Naive thymus-derived CD8-positive, alpha-beta T cell (primary cell): ENCODE data around the gene LBH. TPM values are rescaled to one million over a fixed set of nuclear protein-coding genes. Genes with fewer than 3 reads are reported as not detected.
"Not testable (repeated sequence)": the region's sequence is repeated elsewhere in the genome, so short reads cannot be mapped to it uniquely, and the experiment has no call there.

Experiments
- ATAC-seq, 2 donors: fragments of 150-1000 bp; cut with Tn5 transposase in 1 of 2; sonication (Bioruptor Pico), chemical (Tn5 transposase) in 1 of 2; 1 replicate in 1 of 2; 2 replicates in 1 of 2; pipeline ENCODE4 v1.10.0; 2021; ENCODE audit warnings: mild to moderate bottlenecking in 2 of 2, moderate library complexity in 2 of 2
- POLR2A ChIA-PET: fragments of 350-600 bp; sonication (Branson Sonifier 250); formaldehyde crosslinking; loops from one replicate; lab custom pipeline; 2021; ENCODE audit warnings: antibody characterized with exemption; lab: Charles Lee
- DNase-seq, 10 donors: peaks; one replicate each; pipeline versions ENCODE4 v3.0.0 to v3.0.0-alpha.2; 2020 to 2022
- H3K27ac Mint-ChIP-seq, 10 donors: one replicate each; pipeline ENCODE4 v1.8.0; 2020 to 2022; ENCODE audit warnings: mild to moderate bottlenecking in 10 of 10, mixed read lengths in 10 of 10, moderate library complexity in 4 of 10, inconsistent platforms in 1 of 10
- H3K27me3 Mint-ChIP-seq, 5 donors: one replicate each; pipeline ENCODE4 v1.8.0; 2021 to 2022; ENCODE audit warnings: mixed read lengths in 5 of 5
- H3K36me3 Mint-ChIP-seq, 3 donors: one replicate each; pipeline ENCODE4 v1.8.0; 2020 to 2022; ENCODE audit warnings: mixed read lengths in 3 of 3, mild to moderate bottlenecking in 2 of 3, inconsistent platforms in 1 of 3
- H3K4me1 Mint-ChIP-seq, 4 donors: one replicate each; pipeline ENCODE4 v1.8.0; 2021 to 2022; ENCODE audit warnings: mixed read lengths in 4 of 4
- H3K4me3 Mint-ChIP-seq, 10 donors: one replicate each; pipeline ENCODE4 v1.8.0; 2020 to 2022; ENCODE audit warnings: mild to moderate bottlenecking in 10 of 10, mixed read lengths in 10 of 10, moderate library complexity in 6 of 10, inconsistent platforms in 1 of 10
- H3K9me3 Mint-ChIP-seq, 9 donors: one replicate each; pipeline ENCODE4 v1.8.0; 2020 to 2022; ENCODE audit warnings: mixed read lengths in 9 of 9, mild to moderate bottlenecking in 3 of 9, inconsistent platforms in 1 of 9, moderate library complexity in 1 of 9
- polyA plus RNA-seq, 3 donors: library from polyadenylated mRNA; unstranded; fragments of 300-500 nt; fragmentation: Illumina TruSeq; gene quantifications; one replicate each; pipeline ENCODE4 v1.2.3, GENCODE V29; 2021
- total RNA-seq, 8 experiments: library from RNA in 2 of 8; stranded (reverse) in 2 of 8; gene quantifications; one replicate each; pipeline ENCODE4 v1.2.3 and lab custom pipeline; 2021 to 2026

LBH gene
- total and polyA plus RNA-seq, 5 experiments from 2014 or later = 243 to 573 (median 356) TPM

DNA sequence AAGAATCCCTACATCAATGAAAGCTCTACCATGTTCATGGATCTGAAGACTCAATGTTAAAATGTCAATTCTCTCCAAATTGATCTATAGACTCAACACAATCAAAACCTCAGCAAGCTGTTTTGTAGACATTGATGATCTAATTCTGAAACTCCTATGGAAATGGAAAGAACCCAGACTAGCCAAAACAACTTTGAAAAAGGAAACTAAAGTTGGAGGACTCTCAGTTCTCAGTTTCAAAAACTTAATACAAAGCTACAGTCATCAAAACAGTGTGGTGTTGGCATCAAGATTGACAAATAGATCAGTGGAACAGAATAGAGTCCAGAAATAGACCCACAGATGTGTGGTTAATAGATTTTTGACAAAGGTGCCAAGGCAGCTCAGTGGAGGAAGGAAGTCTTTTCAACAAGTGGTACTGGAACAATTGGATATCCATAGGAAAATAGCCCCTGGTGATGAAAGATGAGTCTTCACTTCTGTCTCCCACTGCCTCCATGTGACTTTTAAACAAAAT is 30.4 kb downstream of the LBH start:
- DNase-seq (no peak), ATAC-seq (no peak)
- peak overlapping the region in 5 of 10 donors; percentile 20 to 41 (median 31) for H3K4me3 Mint-ChIP-seq
- no peaks in the 10 kb centered on the region for H3K27me3 Mint-ChIP-seq
- H3K9me3 Mint-ChIP-seq = peaks cover 0 to 6% (median 0%) of the 10 kb centered on the region in 9 donors
- H3K27ac Mint-ChIP-seq = peak overlapping the region; percentile 69 to 98 (median 96)
- peaks cover 4 to 48% (median 34%) of the 10 kb centered on the region in 3 donors for H3K36me3 Mint-ChIP-seq
- peaks cover 49 to 97% (median 93%) of the 10 kb centered on the region in 4 donors for H3K4me1 Mint-ChIP-seq
- POLR2A ChIA-PET = interaction anchor here (0.7 to 33.2 kb wide), 15 partner anchors 9 to 1251 kb away, joined by 3 to 697 read pairs (median 4); partner anchors contain the start of genes LBH and LCLAT1

DNA sequence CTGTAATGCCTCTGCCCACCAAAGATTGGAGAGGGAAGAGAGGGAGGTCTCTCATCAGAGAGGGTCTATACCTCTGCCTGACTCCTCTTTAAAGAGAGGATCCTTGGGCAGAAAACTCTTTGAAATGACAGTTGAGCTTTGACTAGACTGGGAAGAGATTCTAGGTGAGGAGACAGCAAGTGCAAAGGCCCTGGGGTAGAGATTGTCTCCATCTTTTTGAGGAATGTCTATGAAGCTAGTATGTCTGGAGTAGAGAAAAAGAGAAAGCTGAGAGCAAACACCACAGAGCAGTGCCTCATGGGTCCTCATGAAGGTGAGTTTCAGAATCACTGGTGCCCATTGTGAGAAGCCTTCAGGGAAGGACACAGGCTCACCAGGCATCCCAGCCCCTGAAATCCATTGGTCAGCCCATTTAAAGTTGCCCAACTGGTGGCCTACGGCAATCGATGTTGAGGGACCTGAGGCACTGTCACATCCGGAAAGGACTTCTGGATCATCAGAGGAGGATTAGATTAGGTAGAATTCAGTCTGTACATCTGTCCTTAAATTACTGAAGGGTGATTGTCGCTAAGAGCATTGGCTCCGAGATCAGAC is 31.5 kb downstream of the LBH start:
- Mint-ChIP-seq H3K27me3 (no peaks in the 10 kb centered on the region), H3K4me1 (peaks cover 48 to 97% (median 93%) of the 10 kb centered on the region in 4 donors), H3K36me3 (peaks cover 4 to 38% (median 31%) of the 10 kb centered on the region in 3 donors), H3K27ac (peak overlapping the region; percentile 90 to 98 (median 92)), H3K4me3 (peak overlapping the region in 4 of 10 donors; percentile 19 to 48 (median 28)), H3K9me3 (peaks cover 0 to 6% (median 0%) of the 10 kb centered on the region in 9 donors)
- POLR2A ChIA-PET = interaction anchor here (0.7 to 33.2 kb wide), 6 partner anchors 11 to 185 kb away, joined by 3 to 697 read pairs (median 6); partner anchors contain the start of genes LBH and LCLAT1
- ATAC-seq (no peak), DNase-seq (no peak)

DNA sequence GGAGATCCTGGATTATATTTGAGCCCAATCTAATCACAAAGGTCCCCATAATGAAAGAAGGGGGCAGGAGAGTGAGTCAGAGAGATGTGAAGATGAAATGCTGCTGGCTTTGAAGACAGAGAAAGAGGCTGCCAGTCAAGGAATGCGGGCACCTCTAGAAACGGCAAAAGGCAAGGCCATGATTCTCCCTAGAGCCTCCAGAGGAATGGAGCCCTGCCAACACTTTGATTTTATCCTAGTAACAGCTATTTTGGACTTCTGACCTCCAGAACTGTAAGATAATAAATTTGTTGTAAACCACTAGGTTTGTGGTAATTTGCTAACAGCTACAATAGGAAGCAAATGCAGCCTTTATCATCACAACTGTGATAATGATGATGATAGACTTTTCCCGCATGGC is 32.9 kb downstream of the LBH start:
- Mint-ChIP-seq H3K27me3 (no peaks in the 10 kb centered on the region), H3K4me3 (peak overlapping the region in 7 of 10 donors; percentile 2 to 56 (median 15)), H3K36me3 (peaks cover 3 to 25% (median 24%) of the 10 kb centered on the region in 3 donors), H3K4me1 (peaks cover 45 to 98% (median 92%) of the 10 kb centered on the region in 4 donors), H3K27ac (peak overlapping the region; percentile 10 to 99 (median 90)), H3K9me3 (peaks cover 0 to 6% (median 0%) of the 10 kb centered on the region in 9 donors)
- DNase-seq (no peak), ATAC-seq (no peak)
- POLR2A ChIA-PET = interaction anchor here (0.7 to 33.2 kb wide), 6 partner anchors 20 to 176 kb away, joined by 3 to 697 read pairs (median 4); partner anchors contain the start of gene LBH

DNA sequence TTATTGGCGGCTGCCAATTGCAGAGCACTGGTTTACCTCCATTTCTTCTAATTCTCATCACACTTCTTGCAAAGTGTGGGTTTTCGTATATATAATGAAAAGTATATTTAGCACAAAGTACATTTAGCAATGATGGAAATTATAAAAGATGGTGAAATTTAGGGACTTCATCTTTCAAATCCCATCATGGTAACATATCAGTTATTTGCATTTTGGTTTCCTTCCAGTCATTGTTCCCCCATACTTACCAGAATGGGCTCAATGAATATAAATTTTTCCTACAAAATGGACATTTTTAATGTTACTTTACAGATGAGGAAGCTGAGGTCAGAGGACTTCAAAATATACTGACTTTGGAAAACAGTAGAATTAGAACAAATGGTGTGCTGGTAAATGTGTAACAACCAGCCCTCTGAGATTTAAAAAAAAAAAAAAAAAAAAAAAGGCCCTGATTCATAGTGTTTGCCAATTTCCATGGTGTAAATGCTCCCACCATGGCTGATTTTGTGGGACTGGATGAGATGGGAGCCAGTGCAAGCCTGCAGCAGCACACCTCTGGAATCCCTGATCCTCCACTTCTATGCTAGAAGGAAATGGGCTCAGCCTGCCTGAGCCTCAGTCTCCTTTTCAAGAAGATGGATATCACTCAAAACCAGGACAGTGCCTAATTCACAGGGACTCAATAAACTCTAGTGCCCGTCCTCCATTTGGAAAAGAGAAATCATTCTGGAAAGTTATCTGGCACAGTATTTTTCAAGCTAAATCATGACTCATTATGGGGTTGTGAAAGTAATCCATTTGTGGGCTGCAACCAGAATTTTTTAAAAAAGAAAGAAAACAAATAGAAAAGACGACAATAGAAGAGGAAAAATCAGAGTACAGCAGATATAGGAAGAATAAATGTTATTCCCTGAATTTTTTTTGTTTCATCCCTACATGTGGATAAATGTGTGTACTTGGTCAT is 34.0 kb downstream of the LBH start:
- Mint-ChIP-seq H3K36me3 (peaks cover 0 to 15% (median 13%) of the 10 kb centered on the region in 3 donors), H3K27ac (peak overlapping the region; percentile 90 to 99 (median 98)), H3K9me3 (peaks cover 0 to 6% (median 0%) of the 10 kb centered on the region in 9 donors), H3K4me1 (peaks cover 38 to 96% (median 90%) of the 10 kb centered on the region in 4 donors), H3K27me3 (no peaks in the 10 kb centered on the region), H3K4me3 (peak overlapping the region; percentile 64 to 90 (median 85))
- ATAC-seq (no peak), DNase-seq (no peak)
- POLR2A ChIA-PET = interaction anchor here (0.7 to 33.2 kb wide), 23 partner anchors 9 to 1151 kb away, joined by 3 to 697 read pairs (median 7); partner anchors contain the start of genes LBH and YPEL5

DNA sequence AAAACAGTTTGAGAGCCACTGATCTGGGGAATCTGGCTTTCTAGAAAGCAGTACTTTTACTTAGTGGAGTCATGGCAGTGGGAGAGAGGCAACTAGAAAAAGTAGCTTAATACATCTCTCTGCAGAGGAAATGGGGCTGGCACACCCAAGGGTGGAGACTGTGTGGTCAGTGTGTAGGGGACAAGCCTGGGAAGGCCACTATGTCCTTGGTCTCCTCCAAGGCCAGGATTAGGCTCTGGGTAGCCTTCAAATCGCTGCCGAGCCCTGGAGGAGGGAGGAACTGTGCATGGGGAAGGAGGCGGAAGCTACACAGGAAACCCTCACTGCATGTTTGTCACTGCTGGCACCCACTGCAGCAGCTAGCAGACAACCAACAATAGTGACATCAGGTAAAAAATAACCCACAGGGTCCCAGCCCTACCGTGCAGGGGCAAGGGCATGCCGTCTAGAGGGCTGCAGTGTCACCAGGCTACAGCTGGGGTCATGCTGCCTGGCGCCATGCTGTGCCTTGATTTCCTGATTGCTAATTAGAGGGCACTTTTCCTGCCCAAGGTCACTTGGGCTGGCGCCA is 34.8 kb downstream of the LBH start:
- peak overlapping the region; percentile 64 to 90 (median 85) for H3K4me3 Mint-ChIP-seq
- no peaks in the 10 kb centered on the region for H3K27me3 Mint-ChIP-seq
- POLR2A ChIA-PET = interaction anchor here (0.9 to 33.2 kb wide), 19 partner anchors 9 to 182 kb away, joined by 3 to 697 read pairs (median 8); partner anchors contain the start of genes LBH and YPEL5
- ATAC-seq = peak; percentile 88 to 97
- peaks cover 0 to 6% (median 0%) of the 10 kb centered on the region in 9 donors for H3K9me3 Mint-ChIP-seq
- peaks cover 0 to 7% (median 5%) of the 10 kb centered on the region in 3 donors for H3K36me3 Mint-ChIP-seq
- H3K27ac Mint-ChIP-seq = peak overlapping the region; percentile 90 to 99 (median 98)
- DNase-seq = peak; percentile 35 to 83 (median 68)
- peaks cover 37 to 96% (median 90%) of the 10 kb centered on the region in 4 donors for H3K4me1 Mint-ChIP-seq

DNA sequence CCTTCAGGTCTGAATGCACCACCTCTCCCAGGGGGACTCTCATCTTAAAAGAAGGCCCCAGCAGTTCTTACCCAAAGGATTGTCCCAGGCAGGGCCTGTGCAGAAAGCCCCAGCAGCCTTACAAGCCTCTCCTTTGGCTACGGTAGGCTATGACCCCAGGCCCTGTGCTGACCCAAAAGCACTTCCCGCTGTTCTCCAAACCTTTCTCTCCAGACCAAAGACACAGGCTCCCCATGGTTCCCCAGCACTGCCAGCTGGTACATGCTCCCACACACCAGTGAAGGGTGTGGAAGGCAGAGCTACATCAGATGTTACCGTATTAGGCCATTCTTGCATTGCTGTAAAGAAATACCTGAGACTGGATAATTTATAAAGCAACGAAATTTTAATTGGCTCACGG is 35.4 kb downstream of the LBH start:
- no peaks in the 10 kb centered on the region for H3K27me3 Mint-ChIP-seq
- H3K4me3 Mint-ChIP-seq = peak overlapping the region; percentile 57 to 90 (median 80)
- ATAC-seq (peak; percentile 14 to 23), DNase-seq (no peak)
- peaks cover 41 to 96% (median 91%) of the 10 kb centered on the region in 4 donors for H3K4me1 Mint-ChIP-seq
- peaks cover 0 to 6% (median 0%) of the 10 kb centered on the region in 9 donors for H3K9me3 Mint-ChIP-seq
- H3K36me3 Mint-ChIP-seq = peaks cover 0 to 4% (median 2%) of the 10 kb centered on the region in 3 donors
- POLR2A ChIA-PET = interaction anchor here (0.9 to 33.2 kb wide), 18 partner anchors 9 to 181 kb away, joined by 3 to 697 read pairs (median 8); partner anchors contain the start of genes LBH and YPEL5
- H3K27ac Mint-ChIP-seq = peak overlapping the region; percentile 90 to 99 (median 98)

DNA sequence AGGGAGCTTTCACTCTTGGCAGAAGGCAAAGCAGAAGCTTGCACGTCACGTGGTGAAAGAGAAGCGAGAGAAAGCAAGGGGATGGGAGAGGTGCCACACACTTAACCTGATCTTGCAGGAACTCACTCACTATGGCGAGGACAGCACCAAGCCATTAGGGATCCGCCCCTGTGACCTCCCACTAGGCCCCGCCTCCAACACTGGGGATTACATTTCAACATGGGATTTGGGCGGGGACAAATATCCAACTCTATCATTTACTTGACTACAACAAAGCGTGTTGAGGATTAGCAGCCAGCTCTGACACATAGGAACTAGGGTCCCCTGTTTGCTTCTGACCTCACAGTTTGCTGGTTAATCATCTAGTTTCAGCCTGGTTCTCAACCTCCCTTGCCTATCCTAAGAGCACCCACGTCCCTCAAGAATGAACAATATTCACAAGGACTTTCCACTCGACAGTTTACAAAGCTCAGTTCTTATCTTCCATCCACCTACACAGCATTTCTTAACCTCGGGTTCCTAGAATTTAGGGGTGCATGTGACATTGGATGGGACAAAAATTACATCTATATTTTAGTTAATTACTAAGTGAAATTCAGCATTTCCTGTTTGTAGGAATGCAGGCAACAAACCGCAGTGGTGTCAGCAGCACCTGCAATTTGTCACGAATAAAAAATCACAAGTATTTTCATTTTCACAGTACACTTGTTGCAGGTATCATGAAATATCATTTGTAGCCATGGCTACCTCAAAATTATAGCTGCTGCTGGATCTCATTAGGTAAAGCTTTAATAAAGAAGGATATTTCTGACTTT is 36.0 kb downstream of the LBH start:
- Mint-ChIP-seq H3K9me3 (peaks cover 0 to 3% (median 0%) of the 10 kb centered on the region in 9 donors), H3K36me3 (no peaks in the 10 kb centered on the region), H3K4me3 (peak overlapping the region; percentile 57 to 90 (median 80)), H3K4me1 (peaks cover 41 to 94% (median 85%) of the 10 kb centered on the region in 4 donors), H3K27me3 (no peaks in the 10 kb centered on the region), H3K27ac (peak overlapping the region; percentile 90 to 99 (median 98))
- no peak for DNase-seq
- no peak for ATAC-seq
- POLR2A ChIA-PET = interaction anchor here (0.7 to 33.2 kb wide), 13 partner anchors 9 to 121 kb away, joined by 3 to 697 read pairs (median 9); partner anchors contain the start of genes LBH and YPEL5

DNA sequence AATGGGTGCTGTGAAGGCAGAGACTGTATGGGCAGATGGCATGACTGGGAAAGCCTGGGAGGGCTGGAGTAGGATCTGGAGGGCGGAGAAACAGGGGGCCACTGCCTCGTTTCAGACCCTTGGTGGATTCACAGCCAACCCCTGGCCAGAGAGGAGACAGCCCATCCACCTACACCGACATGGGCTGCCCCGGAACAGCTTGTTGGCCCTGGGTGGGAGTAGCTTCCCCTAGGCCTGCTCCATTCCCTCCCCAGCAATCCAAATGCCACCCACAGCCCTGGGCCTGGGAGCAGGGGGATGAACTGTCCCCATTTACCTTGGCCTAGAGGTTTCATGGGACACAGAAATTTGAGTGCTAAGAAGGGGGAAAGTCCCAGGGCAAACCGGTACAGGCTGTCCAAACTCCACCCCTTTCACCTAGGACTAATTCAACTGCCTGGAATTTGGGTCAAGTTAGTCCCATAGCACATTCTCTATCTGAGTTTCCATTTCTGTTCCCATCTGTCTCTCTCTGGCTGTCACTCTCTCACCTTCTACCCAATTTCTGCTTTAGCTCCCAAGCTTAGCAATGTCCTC is 37.0 kb downstream of the LBH start:
- Mint-ChIP-seq H3K36me3 (no peaks in the 10 kb centered on the region), H3K27ac (peak overlapping the region in 9 of 10 donors; percentile 13 to 99 (median 97)), H3K27me3 (no peaks in the 10 kb centered on the region), H3K4me3 (peak overlapping the region in 3 of 10 donors; percentile 61 to 88 (median 88)), H3K4me1 (peaks cover 43 to 94% (median 76%) of the 10 kb centered on the region in 4 donors), H3K9me3 (peaks cover 0 to 2% (median 0%) of the 10 kb centered on the region in 9 donors)
- POLR2A ChIA-PET = interaction anchor here (1.1 to 33.2 kb wide), 7 partner anchors 12 to 69 kb away, joined by 3 to 697 read pairs (median 17); partner anchors contain the start of gene LBH
- no peak for ATAC-seq
- DNase-seq = no peak

DNA sequence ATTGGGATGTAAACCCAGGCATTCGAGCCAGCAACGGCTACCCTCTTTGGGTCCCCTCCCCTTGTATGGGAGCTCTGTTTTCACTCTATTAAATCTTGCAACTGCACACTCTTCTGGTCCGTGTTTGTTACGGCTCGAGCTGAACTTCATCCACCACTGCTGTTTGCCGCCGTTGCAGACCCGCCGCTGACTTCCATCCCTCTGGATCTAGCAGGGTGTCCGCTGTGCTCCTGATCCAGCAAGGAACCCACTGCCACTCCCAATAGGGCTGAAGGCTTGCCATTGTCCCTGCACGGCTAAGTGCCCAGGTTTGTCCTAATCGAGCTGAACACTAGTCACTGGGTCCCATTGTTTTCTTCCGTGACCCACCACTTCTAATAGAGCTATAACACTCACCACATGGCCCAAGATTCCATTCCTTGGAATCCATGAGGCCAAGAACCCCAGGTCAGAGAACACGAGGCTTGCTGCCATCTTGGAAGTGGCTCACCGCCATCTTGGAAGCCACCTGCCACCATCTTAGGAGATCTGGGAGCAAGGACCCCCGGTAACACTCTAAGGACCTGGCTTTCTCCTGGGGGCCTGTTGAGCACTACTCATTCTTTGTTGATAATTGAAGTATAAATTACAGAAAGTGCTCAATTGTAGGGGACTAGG is 37.9 kb downstream of the LBH start:
- H3K4me3 Mint-ChIP-seq = peak overlapping the region in 3 of 10 donors; percentile 10 to 62 (median 26)
- not testable (repeated sequence) for ATAC-seq, DNase-seq, H3K27me3 Mint-ChIP-seq, H3K9me3 Mint-ChIP-seq, H3K36me3 Mint-ChIP-seq
- H3K4me1 Mint-ChIP-seq = peaks cover 42 to 89% (median 70%) of the 10 kb centered on the region in 4 donors
- H3K27ac Mint-ChIP-seq = peak overlapping the region in 9 of 10 donors; percentile 41 to 83 (median 65)
- POLR2A ChIA-PET = interaction anchor here (1.1 to 33.2 kb wide), 4 partner anchors 13 to 36 kb away, joined by 3 to 697 read pairs (median 26); partner anchors contain the start of gene LBH

DNA sequence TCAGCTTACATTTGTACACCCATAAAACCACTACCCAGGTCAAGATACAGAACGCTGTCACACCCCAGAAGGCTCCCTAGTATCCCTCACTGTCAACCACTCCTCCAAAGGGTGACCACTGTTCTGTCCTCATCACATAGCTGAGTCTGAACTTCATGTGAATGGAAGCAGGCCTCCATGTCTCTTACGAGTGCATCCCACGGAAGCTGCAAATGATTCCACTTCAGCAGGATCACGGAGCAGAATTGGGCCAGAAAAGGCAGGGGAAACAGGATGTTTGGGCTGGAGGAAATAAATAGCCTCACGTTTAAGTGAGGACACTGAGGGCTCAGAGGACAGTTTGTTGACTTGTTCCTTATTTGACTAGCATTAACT is 38.4 kb downstream of the LBH start:
- Mint-ChIP-seq H3K27me3 (no peaks in the 10 kb centered on the region), H3K36me3 (no peaks in the 10 kb centered on the region), H3K9me3 (peaks cover 0 to 2% (median 0%) of the 10 kb centered on the region in 9 donors), H3K4me3 (no peak overlapping the region), H3K4me1 (peaks cover 40 to 86% (median 66%) of the 10 kb centered on the region in 4 donors), H3K27ac (peak overlapping the region in 7 of 10 donors; percentile 29 to 83 (median 52))
- no peak for DNase-seq
- no peak for ATAC-seq
- POLR2A ChIA-PET = interaction anchor here (1.2 to 33.2 kb wide), 3 partner anchors 13 to 36 kb away, joined by 3 to 697 read pairs (median 49); partner anchors contain the start of gene LBH
